Left lung (tissue), 10 donors: ENCODE measurements around the gene MYO1F. TPM values are rescaled to one million over a fixed set of nuclear protein-coding genes. Genes with fewer than 3 reads are reported as not detected.

ENCODE experiments used
- ATAC-seq: fragments of 200-7000 bp; cut with Tn5 transposase; one replicate; pipeline ENCODE4 v1.9.1; 2020; ENCODE audit warnings: moderate library complexity
- DNase-seq, 4 donors: peaks; one replicate each; pipeline ENCODE4 v3.0.0-alpha.2; 2013 to 2020
- H3K27ac ChIP-seq, 2 donors: fragments of 200-600 bp; sonication (generic) in 1 of 2; one replicate each; pipeline versions ENCODE4 v1.5.0 to v1.8.0; 2020 to 2021
- H3K27me3 ChIP-seq, 2 donors: fragments of 200-600 bp; sonication (generic) in 1 of 2; one replicate each; pipeline versions ENCODE4 v1.5.0 to v1.8.0; 2020 to 2021
- H3K36me3 ChIP-seq, 2 donors: fragments of 200-600 bp; sonication (generic) in 1 of 2; one replicate each; pipeline versions ENCODE4 v1.5.0 to v1.8.0; 2020 to 2021
- H3K4me1 ChIP-seq, 2 donors: fragments of 200-600 bp; one replicate each; pipeline ENCODE4 v1.8.0; 2021
- H3K4me3 ChIP-seq, 2 donors: fragments of 200-600 bp; sonication (generic) in 1 of 2; one replicate each; pipeline versions ENCODE4 v1.5.0 to v1.8.0; 2020 to 2021; ENCODE audit warnings: mild to moderate bottlenecking in 1 of 2
- H3K9me3 ChIP-seq, 2 donors: fragments of 200-600 bp; sonication (generic) in 1 of 2; one replicate each; pipeline versions ENCODE4 v1.5.0 to v1.8.0; 2020 to 2021
- CTCF ChIP-seq, 2 donors: fragments of 200-600 bp; sonication (generic) in 1 of 2; IDR thresholded peaks; one replicate each; pipeline versions ENCODE4 v1.5.0 to v1.8.0; 2021; ENCODE audit warnings: antibody characterized with exemption in 2 of 2
- intact Hi-C, 2 donors: fragments of 100-400 bp; cut with DNase I; formaldehyde crosslinking; loops; one replicate each; pipeline versions ENCODE4 v1.11.2 to v1.14.2; 2022
- polyA plus RNA-seq, 6 donors: library from polyadenylated mRNA; unstranded; fragments of 120-200 nt; gene quantifications; one replicate each; pipeline ENCODE4 v1.2.1, GENCODE V29; 2013; ENCODE audit not compliant: insufficient read length in 6 of 6
- total RNA-seq, 2 donors: library from RNA; stranded (reverse); fragmentation: NEBNext Ultra II Directional; extraction: Animal tissue kit (Norgen Biotek cat#: 25700); gene quantifications; one replicate each; pipeline ENCODE4 v1.2.1, GENCODE V29; 2021
- donor health status: DM: no; HTN: yes; CAD: no.
- donor health status: DM: no; HTN: no; CAD: no.

Gene MYO1F
- total and polyA plus RNA-seq, 8 donors = 11.3 to 161 (median 13.8) TPM

GRCh38 chr19:8600816-8601215 is 23.6 kb upstream of the MYO1F start:
- Histone ChIP-seq H3K4me1 (peaks cover 0 to 1% of the 10 kb centered on the region in 2 donors), H3K36me3 (peaks cover 0 to 7% of the 10 kb centered on the region in 2 donors), H3K27ac (no peak overlapping the region), H3K9me3 (peaks cover 0 to 9% of the 10 kb centered on the region in 2 donors), H3K4me3 (no peak overlapping the region), H3K27me3 (no peaks in the 10 kb centered on the region)
- DNase-seq = no peak
- intact Hi-C loops = no loop called here
- no peak for TF ChIP-seq CTCF (IDR thresholded peaks at IDR 0.05)
- no peak for ATAC-seq

- H3K4me1 ChIP-seq = peaks cover 0 to 3% of the 10 kb centered on the region in 2 donors
- no peak for DNase-seq
- H3K27me3 ChIP-seq = no peaks in the 10 kb centered on the region
- no peak for ATAC-seq
- intact Hi-C loops = no loop called here
- no peak overlapping the region for H3K4me3 ChIP-seq
- TF ChIP-seq CTCF (IDR thresholded peaks at IDR 0.05) = no peak
- peaks cover 0 to 5% of the 10 kb centered on the region in 2 donors for H3K36me3 ChIP-seq
- H3K9me3 ChIP-seq = peaks cover 0 to 8% of the 10 kb centered on the region in 2 donors
- H3K27ac ChIP-seq = no peak overlapping the region
These were observed 22.8 kb upstream of the MYO1F start for GRCh38 chr19:8600064-8600463.

- TF ChIP-seq CTCF (IDR thresholded peaks at IDR 0.05) = no peak
- ATAC-seq (no peak), DNase-seq (no peak)
- Histone ChIP-seq H3K27ac (no peak overlapping the region), H3K36me3 (no peaks in the 10 kb centered on the region), H3K9me3 (peaks cover 0 to 10% of the 10 kb centered on the region in 2 donors), H3K27me3 (peaks cover 0 to 23% of the 10 kb centered on the region in 2 donors), H3K4me1 (peaks cover 0 to 30% of the 10 kb centered on the region in 2 donors), H3K4me3 (no peak overlapping the region)
- intact Hi-C loops = no loop called here
These were observed 18.9 kb upstream of the MYO1F start for GRCh38 chr19:8596168-8596567.

- no peaks in the 10 kb centered on the region for H3K36me3 ChIP-seq
- H3K4me3 ChIP-seq = no peak overlapping the region
- no peak for TF ChIP-seq CTCF (IDR thresholded peaks at IDR 0.05)
- intact Hi-C loops = no loop called here
- no peak for ATAC-seq
- H3K9me3 ChIP-seq = peaks cover 0 to 10% of the 10 kb centered on the region in 2 donors
- H3K4me1 ChIP-seq = peaks cover 0 to 30% of the 10 kb centered on the region in 2 donors
- no peak overlapping the region for H3K27ac ChIP-seq
- DNase-seq = no peak
- H3K27me3 ChIP-seq = peaks cover 0 to 28% of the 10 kb centered on the region in 2 donors
These were observed 18.4 kb upstream of the MYO1F start for GRCh38 chr19:8595651-8596050.

GRCh38 chr19:8593931-8594330 is 16.7 kb upstream of the MYO1F start:
- Histone ChIP-seq H3K4me1 (peaks cover 0 to 30% of the 10 kb centered on the region in 2 donors), H3K27me3 (peaks cover 0 to 34% of the 10 kb centered on the region in 2 donors), H3K9me3 (peaks cover 0 to 10% of the 10 kb centered on the region in 2 donors), H3K27ac (no peak overlapping the region), H3K4me3 (no peak overlapping the region), H3K36me3 (no peaks in the 10 kb centered on the region)
- DNase-seq (no peak), ATAC-seq (no peak)
- intact Hi-C loops = no loop called here
- no peak for TF ChIP-seq CTCF (IDR thresholded peaks at IDR 0.05)
